Mucosa of rectum (tissue), 2 donors: Measurements from ENCODE around the gene MYRIP.
"Not testable (repeated sequence)": the region's sequence is repeated elsewhere in the genome, so short reads cannot be mapped to it uniquely, and the experiment has no call there.

ENCODE experiments used
- H3K27ac ChIP-seq, 2 donors: one replicate each; pipeline ENCODE4 v1.7.0; 2013; ENCODE audit warnings: inconsistent platforms in 2 of 2, low read depth in 2 of 2, low read length in 2 of 2
- H3K27me3 ChIP-seq, 2 donors: one replicate each; pipeline ENCODE4 v1.7.0; 2013; ENCODE audit warnings: low read length in 2 of 2; ENCODE audit not compliant: control insufficient read depth in 2 of 2, insufficient read depth in 2 of 2
- H3K36me3 ChIP-seq, 2 donors: one replicate each; pipeline ENCODE4 v1.7.0; 2013; ENCODE audit warnings: low read length in 2 of 2; ENCODE audit not compliant: control insufficient read depth in 2 of 2, insufficient read depth in 2 of 2
- H3K4me1 ChIP-seq, 2 donors: one replicate each; pipeline ENCODE4 v1.7.0; 2013; ENCODE audit warnings: low read length in 2 of 2, mild to moderate bottlenecking in 1 of 2; ENCODE audit not compliant: control insufficient read depth in 2 of 2, insufficient read depth in 2 of 2
- H3K4me3 ChIP-seq, 2 donors: one replicate each; pipeline ENCODE4 v1.7.0; 2013; ENCODE audit warnings: low read length in 2 of 2
- H3K9ac ChIP-seq, 2 donors: one replicate each; pipeline ENCODE4 v1.7.0; 2013; ENCODE audit warnings: low read length in 2 of 2, low read depth in 1 of 2, mild to moderate bottlenecking in 1 of 2
- H3K9me3 ChIP-seq, 2 donors: one replicate each; pipeline ENCODE4 v1.7.0; 2013; ENCODE audit warnings: low read length in 2 of 2; ENCODE audit not compliant: control insufficient read depth in 2 of 2
- donor health status: healthy.
- donor health status: Normal muscosa, but diverticular disease.

Gene MYRIP

DNA sequence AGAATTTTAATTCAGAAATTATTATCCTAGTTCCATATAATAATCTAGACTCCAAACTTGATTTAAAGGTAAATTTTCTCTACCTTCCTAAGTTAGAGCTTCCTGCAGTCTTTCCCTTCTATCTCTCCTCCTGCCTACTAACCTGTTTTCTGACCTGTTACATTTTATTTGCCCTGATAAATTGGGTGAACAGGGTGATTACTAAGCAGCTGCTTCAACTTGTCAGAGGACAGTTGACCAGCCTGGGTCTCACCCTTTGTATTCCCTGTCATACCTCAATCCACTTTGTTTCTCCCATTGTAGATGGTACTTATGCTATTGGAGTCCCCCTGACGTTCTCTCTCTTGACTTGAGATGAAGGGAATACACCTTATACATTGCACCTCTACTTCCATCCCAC is 28.4 kb upstream of the MYRIP start:
- Histone ChIP-seq H3K4me1 (peaks cover 0 to 2% of the 10 kb centered on the region in 2 donors), H3K4me3 (no peak overlapping the region), H3K27me3 (no peaks in the 10 kb centered on the region), H3K27ac (no peak overlapping the region), H3K36me3 (no peaks in the 10 kb centered on the region), H3K9ac (no peak overlapping the region), H3K9me3 (no peaks in the 10 kb centered on the region)

DNA sequence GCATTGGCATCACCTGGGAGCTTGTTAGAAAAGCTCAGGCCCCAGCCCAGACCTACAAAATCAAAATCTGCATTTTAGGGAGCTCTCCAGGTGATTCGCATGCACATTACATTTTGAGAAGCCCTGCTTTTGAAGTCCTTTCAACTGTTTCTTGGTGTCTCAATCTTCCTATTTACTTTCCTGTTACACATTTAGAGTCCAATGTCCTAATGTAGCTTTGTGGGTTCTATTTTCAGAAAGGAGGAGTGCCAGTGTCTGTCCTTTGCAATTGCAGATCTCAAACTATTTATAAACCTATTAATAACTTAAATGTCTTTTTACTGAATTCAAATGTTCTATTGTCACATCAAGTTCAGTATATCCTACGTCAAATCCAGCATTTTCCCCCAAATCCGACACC is 27.8 kb upstream of the MYRIP start:
- H3K9me3 ChIP-seq = no peaks in the 10 kb centered on the region
- H3K36me3 ChIP-seq = no peaks in the 10 kb centered on the region
- H3K27ac ChIP-seq = no peak overlapping the region
- H3K27me3 ChIP-seq = no peaks in the 10 kb centered on the region
- peaks cover 0 to 2% of the 10 kb centered on the region in 2 donors for H3K4me1 ChIP-seq
- H3K9ac ChIP-seq = no peak overlapping the region
- H3K4me3 ChIP-seq = no peak overlapping the region

DNA sequence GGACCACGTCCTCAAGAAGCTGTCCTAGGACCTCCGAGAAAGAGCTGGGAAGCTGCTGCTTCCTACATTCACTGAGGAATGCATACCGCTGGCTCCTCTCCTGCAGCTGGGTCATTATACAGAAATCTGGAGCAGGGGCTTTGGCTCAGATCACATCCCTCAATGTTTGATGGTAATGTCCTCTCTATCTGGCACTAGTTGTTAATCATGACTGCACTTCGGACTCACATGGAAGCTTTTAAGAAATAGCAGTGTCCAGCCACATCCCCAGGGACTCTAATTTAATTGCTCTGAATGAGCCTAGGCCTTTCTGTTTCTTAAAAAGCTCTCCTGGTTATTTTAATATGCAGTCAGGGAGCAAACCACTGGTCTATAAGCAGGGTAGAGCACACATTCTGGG is 25.7 kb upstream of the MYRIP start:
- Histone ChIP-seq H3K4me1 (peaks cover 0 to 2% of the 10 kb centered on the region in 2 donors), H3K9ac (no peak overlapping the region), H3K9me3 (no peaks in the 10 kb centered on the region), H3K27ac (no peak overlapping the region), H3K36me3 (no peaks in the 10 kb centered on the region), H3K4me3 (no peak overlapping the region), H3K27me3 (no peaks in the 10 kb centered on the region)

DNA sequence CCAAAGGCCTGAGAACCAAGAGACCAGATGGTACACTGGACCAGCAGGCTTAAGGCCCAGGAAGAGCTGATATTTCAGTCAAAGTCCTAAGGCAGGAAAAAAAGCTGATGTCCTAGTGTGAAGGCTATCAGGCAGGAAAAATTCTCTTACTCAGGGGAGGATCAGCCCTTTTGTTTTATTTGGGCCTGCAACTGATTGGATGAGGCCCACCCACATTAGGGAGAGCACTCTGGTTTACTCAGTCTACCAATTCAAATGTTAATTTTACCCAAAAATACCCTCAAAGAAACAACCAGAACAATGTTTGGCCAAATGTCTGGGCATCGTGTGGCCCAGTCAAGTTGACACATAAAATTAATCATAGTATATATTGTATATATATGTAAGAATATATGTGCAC is 24.5 kb upstream of the MYRIP start:
- H3K36me3 ChIP-seq = no peaks in the 10 kb centered on the region
- H3K9me3 ChIP-seq = no peaks in the 10 kb centered on the region
- H3K27ac ChIP-seq = no peak overlapping the region
- H3K4me3 ChIP-seq = no peak overlapping the region
- peaks cover 0 to 2% of the 10 kb centered on the region in 2 donors for H3K4me1 ChIP-seq
- no peaks in the 10 kb centered on the region for H3K27me3 ChIP-seq
- H3K9ac ChIP-seq = no peak overlapping the region

DNA sequence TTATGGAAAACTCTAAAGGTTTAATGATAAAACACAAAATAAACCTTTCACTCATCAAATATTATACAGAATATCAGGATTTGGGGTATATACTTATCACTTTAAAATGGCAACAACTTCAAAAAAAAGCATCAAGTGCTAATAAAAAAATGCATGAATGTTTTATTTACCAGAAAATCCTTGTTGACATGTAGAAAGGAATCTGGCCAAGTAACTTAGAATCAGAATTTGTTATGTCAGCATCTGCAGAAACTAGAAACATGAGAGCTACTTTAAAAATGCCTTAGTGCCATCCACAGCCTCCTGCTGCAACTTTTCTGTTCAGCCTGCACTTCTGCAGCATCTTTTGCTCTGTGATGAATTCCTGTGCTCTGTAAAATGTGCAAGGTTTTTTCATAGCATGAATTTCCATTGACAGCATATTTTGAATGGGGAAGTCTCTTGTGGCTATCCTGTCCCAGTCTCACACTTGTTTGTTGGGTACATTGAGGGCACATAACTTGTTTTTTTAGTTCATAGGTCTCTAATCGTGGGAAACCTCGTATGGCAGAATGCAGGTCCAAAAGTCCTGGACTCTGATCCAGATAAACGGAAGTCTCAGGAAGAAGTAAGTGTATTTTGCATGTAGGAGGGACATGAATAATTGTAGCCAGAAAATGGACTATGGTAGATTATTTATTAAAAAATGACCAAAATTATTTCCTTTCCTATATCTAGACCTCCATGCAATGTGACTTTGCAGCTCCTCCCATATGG is 21.1 kb upstream of the MYRIP start:
- Histone ChIP-seq H3K9ac (no peak overlapping the region), H3K36me3 (no peaks in the 10 kb centered on the region)

DNA sequence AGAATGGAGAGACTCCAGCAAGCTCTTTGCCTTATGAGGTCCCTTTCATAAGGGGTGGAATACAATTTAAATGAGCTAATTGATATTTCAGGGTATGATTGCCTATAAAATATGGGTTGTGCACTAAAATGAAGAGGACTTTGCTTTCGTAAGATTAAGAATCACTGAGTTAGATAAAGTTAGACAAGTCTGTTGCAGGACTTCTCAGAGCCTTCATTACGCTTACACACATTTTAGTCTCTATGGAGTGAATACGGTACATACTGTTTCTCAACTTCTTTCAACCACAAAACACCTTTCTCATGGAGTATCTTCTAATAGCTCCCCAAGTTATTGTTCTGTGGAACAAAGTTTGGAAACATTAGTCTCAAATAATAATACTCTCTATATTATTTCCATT is 17.8 kb upstream of the MYRIP start:
- no peak overlapping the region for H3K27ac ChIP-seq
- H3K27me3 ChIP-seq = no peaks in the 10 kb centered on the region
- H3K9ac ChIP-seq = no peak overlapping the region
- no peaks in the 10 kb centered on the region for H3K4me1 ChIP-seq
- H3K9me3 ChIP-seq = no peaks in the 10 kb centered on the region
- H3K4me3 ChIP-seq = no peak overlapping the region
- no peaks in the 10 kb centered on the region for H3K36me3 ChIP-seq

More for the DNA sequence above, 21.1 kb upstream of the MYRIP start:
- no peak overlapping the region for H3K27ac ChIP-seq
- no peaks in the 10 kb centered on the region for H3K27me3 ChIP-seq
- H3K4me1 ChIP-seq = no peaks in the 10 kb centered on the region
- H3K9me3 ChIP-seq = no peaks in the 10 kb centered on the region
- no peak overlapping the region for H3K4me3 ChIP-seq

DNA sequence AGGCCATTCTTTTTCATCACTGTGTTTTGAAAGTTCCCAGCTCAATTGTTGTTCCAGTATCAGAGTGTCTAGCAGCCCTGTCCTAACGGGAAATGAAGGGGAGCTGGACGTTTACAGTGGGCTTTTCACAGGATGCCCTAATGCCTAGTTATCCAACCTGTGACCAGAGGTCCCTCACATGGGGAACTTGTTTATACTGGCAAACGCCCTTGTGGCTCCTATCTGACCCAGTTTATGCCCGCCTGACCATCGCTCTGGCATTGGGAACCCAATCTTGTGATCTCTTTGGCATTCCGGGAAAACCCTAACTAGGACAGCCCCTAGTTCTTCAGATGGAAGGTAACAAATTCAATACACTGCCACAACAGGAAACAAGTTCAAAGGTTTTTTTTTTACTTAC is 14.5 kb upstream of the MYRIP start:
- Histone ChIP-seq H3K4me1 (no peaks in the 10 kb centered on the region), H3K4me3 (no peak overlapping the region), H3K9ac (no peak overlapping the region), H3K27ac (no peak overlapping the region), H3K9me3 (no peaks in the 10 kb centered on the region), H3K36me3 (no peaks in the 10 kb centered on the region), H3K27me3 (no peaks in the 10 kb centered on the region)

DNA sequence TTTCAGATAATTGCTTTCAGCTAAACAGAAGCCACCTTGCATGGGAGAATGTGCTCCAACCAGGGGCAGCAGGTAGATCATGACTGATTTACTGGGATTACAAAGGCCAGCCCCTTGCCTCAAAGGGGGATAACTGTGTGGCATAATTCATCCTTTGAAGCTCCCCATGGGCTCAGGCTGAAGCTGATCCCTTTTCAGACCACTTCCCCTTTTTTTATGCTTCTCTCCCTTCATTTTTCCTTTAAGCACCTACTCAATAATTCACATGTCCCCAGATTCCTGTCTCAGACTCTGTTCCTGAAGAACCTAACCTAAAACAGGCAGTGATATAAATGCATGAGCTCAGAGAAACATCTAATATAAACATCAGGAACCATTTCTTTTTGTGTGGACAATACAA is 8.2 kb upstream of the MYRIP start:
- Histone ChIP-seq H3K27ac (no peak overlapping the region), H3K36me3 (no peaks in the 10 kb centered on the region), H3K9me3 (peaks cover 0 to 2% of the 10 kb centered on the region in 2 donors), H3K4me3 (no peak overlapping the region), H3K9ac (no peak overlapping the region), H3K27me3 (no peaks in the 10 kb centered on the region), H3K4me1 (no peaks in the 10 kb centered on the region)

DNA sequence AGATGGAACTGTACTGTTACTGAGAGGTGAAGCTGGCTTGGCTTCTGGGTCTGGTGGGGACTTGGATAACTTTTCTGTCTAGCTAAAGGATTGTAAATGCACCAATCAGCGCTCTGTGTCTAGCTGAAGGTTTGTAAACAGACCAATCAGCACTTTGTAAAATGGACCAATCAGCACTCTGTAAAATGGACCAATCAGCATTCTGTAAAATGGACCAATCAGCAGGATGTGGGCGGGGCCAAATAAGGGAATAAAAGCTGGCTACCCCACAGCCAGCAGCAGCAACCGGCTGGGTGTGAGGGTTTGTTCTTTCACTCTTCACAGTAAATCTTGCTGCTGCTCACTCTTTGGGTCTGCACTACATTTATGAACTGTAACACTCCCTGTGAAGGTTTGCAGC is 6.9 kb upstream of the MYRIP start:
- not testable (repeated sequence) for H3K36me3 ChIP-seq, H3K4me1 ChIP-seq, H3K9ac ChIP-seq, H3K4me3 ChIP-seq, H3K27me3 ChIP-seq, H3K9me3 ChIP-seq, H3K27ac ChIP-seq

DNA sequence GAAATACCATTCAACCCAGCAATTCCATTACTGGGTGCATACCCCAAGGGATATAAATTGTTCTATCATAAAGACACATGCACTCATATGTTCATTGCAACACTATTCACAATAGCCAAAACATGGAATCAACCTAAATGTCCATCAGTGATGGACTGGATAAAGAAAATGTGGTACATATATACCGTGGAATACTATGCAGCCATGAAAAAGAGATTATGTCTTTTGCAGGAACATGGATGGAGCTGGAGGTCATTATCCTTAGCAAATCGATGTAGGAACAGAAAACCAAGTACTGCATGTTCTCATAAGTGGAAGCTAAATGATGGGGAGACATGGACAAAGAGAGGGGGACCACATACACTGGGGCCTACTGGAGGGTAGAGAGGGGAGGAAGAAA is 5.5 kb upstream of the MYRIP start:
- no peaks in the 10 kb centered on the region for H3K4me1 ChIP-seq
- H3K27me3 ChIP-seq = peaks cover 0 to 4% of the 10 kb centered on the region in 2 donors
- no peaks in the 10 kb centered on the region for H3K36me3 ChIP-seq
- no peak overlapping the region for H3K4me3 ChIP-seq
- no peak overlapping the region for H3K9ac ChIP-seq
- H3K9me3 ChIP-seq = peaks cover 0 to 2% of the 10 kb centered on the region in 2 donors
- H3K27ac ChIP-seq = no peak overlapping the region
